Measurements from ENCODE around the gene AOPEP. TPM values are rescaled to one million over a fixed set of nuclear protein-coding genes. Genes with fewer than 3 reads are reported as not detected.

AOPEP gene
- total and polyA plus RNA-seq, 2 of the 13 experiments (the other 11 are each of a cell fraction or from before 2014, with no cell fraction given): 22.2 to 41.6 TPM

DNA sequence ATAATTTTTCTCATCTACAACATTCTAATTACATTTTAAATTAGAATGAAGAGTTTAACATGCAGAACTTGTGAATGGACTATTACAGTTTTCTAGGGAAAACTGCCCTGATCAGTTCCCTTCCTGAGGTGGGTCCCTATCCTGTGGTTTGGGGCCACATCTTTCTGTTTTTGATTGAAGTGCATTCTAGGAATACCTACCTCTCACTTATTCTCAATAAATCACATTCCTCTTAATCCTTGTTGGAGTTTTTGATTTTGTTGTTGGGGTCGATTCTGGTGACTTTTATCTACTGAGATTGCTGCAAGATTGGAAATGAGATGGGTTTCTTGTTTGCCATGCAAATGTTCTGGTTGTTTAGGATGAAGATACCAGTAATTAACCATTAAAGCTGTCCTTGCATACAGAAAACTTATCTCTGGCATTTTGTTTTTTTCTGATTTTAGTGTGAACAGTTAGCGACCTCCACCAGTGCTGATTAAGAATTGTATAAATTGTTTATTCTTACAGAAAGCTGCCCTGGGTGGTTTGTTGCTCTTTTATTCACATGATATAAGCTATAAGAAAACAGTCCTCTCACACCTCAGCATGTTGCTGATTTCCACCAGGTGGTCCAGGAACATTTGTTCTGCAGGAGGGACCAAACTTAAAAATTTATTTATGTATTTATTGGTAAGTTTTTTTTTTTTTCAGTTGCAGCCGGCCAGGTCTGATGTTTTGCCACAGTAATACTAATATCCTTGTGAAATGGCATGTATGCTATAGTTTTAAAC lies 321.1 kb downstream of the AOPEP start:
- CTCF ChIA-PET (ENCODE audit: low intra/inter-chr PET ratio, low total read pairs): no interaction called here
- no peaks in the 10 kb centered on the region for H3K9me3 ChIP-seq (ENCODE audit: low read length)
- H3K27ac ChIP-seq (ENCODE audit: extremely low read length, insufficient read depth, low read length): peak overlapping the region; percentile 88
- POLR2A ChIA-PET: interaction anchor here (1.0 to 2.0 kb wide), 4 partner anchors 16 to 58 kb away, joined by 3 to 16 read pairs (median 8); no protein-coding TSS in a partner anchor
- peaks cover 8 to 21% of the 10 kb centered on the region in 2 experiments; a peak in 4 of 5 replicates for H3K36me3 ChIP-seq (replicated peaks in 1 of 2; ENCODE audit: control insufficient read depth in 1 of 2, insufficient read depth in 2 of 2, low read length in 2 of 2)
- 69% methylated on average over 3 of the region's 3 CpGs for WGBS (ENCODE audit: low lambda C conversion rate)
- H3K9ac ChIP-seq (ENCODE audit: insufficient read depth, low read depth, low read length): no peak overlapping the region
- H3K27me3 ChIP-seq (ENCODE audit: control insufficient read depth in 1 of 2, insufficient read depth in 2 of 2, low read length in 2 of 2): no peaks in the 10 kb centered on the region
- H3K4me2 ChIP-seq (ENCODE audit: low read depth, low read length): peak overlapping the region; percentile 93; the same call in 1 of the 2 replicates
- intact Hi-C loops (cut with micrococcal nuclease; ENCODE audit: unreplicated experiment) (loop anchor here (2.0 to 5.0 kb wide), 2 partner anchors 15 to 35 kb away; no protein-coding TSS in a partner anchor), in situ Hi-C loops (cut with HindIII; ENCODE audit: extremely low pct_ligation_motif_present, low pct_unique_long_range_greater_than_20kb) (no loop called here)
- no peak for FAIRE-seq
- peak overlapping the region; percentile 60 to 77 (median 69); a peak in 4 of 6 replicates for H3K4me3 ChIP-seq (replicated peaks in 1 of 3; ENCODE audit: insufficient read depth in 1 of 3, low read depth in 2 of 3, low read length in 3 of 3)
- no peak for TF ChIP-seq ZMYM2 (CRISPR knock-in tag; IDR thresholded peaks at IDR 0.05)
- TF ChIP-seq BCL6 (CRISPR knock-in tag; IDR thresholded peaks at IDR 0.05): peak; percentile 86
- peak; percentile 10; the same call in 2 of the 3 replicates for ATAC-seq
- no TSS peak for BruUV-seq (replicated peaks)
- peaks cover 57% of the 10 kb centered on the region for H4K20me1 ChIP-seq (ENCODE audit: insufficient read depth, low read length)
- no peak overlapping the region for H2AFZ ChIP-seq (ENCODE audit: low read length)
- peaks cover 70% of the 10 kb centered on the region for H3K4me1 ChIP-seq (ENCODE audit: insufficient read depth, low read length)
- no peak for DNase-seq (ENCODE audit: low spot score)
- H3K79me2 ChIP-seq (ENCODE audit: insufficient read depth, low read length): peaks cover 77% of the 10 kb centered on the region

GRCh38 chr9:95048225-95049087 lies 322.0 kb downstream of the AOPEP start:
- H3K4me2 ChIP-seq (ENCODE audit: low read depth, low read length): peak overlapping the region; percentile 93
- H3K36me3 ChIP-seq (replicated peaks in 1 of 2; ENCODE audit: control insufficient read depth in 1 of 2, insufficient read depth in 2 of 2, low read length in 2 of 2): peaks cover 8 to 19% of the 10 kb centered on the region in 2 experiments; a peak in 4 of 5 replicates
- no peaks in the 10 kb centered on the region for H3K9me3 ChIP-seq (ENCODE audit: low read length)
- in situ Hi-C loops (cut with HindIII; ENCODE audit: extremely low pct_ligation_motif_present, low pct_unique_long_range_greater_than_20kb) (no loop called here), intact Hi-C loops (cut with micrococcal nuclease; ENCODE audit: unreplicated experiment) (loop anchor here (2.0 to 5.0 kb wide), 2 partner anchors 16 to 36 kb away; no protein-coding TSS in a partner anchor)
- no peaks in the 10 kb centered on the region for H3K27me3 ChIP-seq (ENCODE audit: control insufficient read depth in 1 of 2, insufficient read depth in 2 of 2, low read length in 2 of 2)
- POLR2A ChIA-PET: interaction anchor here (0.9 to 2.0 kb wide), 7 partner anchors 16 to 59 kb away, joined by 3 to 16 read pairs (median 4); no protein-coding TSS in a partner anchor
- peaks cover 77% of the 10 kb centered on the region for H3K79me2 ChIP-seq (ENCODE audit: insufficient read depth, low read length)
- H4K20me1 ChIP-seq (ENCODE audit: insufficient read depth, low read length): peaks cover 62% of the 10 kb centered on the region
- under 1% methylated on average over 19 of the region's 58 CpGs for WGBS (ENCODE audit: low lambda C conversion rate)
- no peak for FAIRE-seq
- no TSS peak for BruUV-seq (replicated peaks)
- peak overlapping the region; percentile 79 for H3K9ac ChIP-seq (ENCODE audit: insufficient read depth, low read depth, low read length)
- H2AFZ ChIP-seq (ENCODE audit: low read length): no peak overlapping the region
- peak overlapping the region; percentile 60 to 77 (median 69) for H3K4me3 ChIP-seq (replicated peaks in 1 of 3; ENCODE audit: insufficient read depth in 1 of 3, low read depth in 2 of 3, low read length in 3 of 3)
- CTCF ChIA-PET (ENCODE audit: low intra/inter-chr PET ratio, low total read pairs): no interaction called here
- ATAC-seq: peak; percentile 91
- peaks cover 70% of the 10 kb centered on the region for H3K4me1 ChIP-seq (ENCODE audit: insufficient read depth, low read length)
- peak overlapping the region; percentile 88 for H3K27ac ChIP-seq (ENCODE audit: extremely low read length, insufficient read depth, low read length)
- DNase-seq (ENCODE audit: low spot score): peak; percentile 72
- TF ChIP-seq, protein P1, sequence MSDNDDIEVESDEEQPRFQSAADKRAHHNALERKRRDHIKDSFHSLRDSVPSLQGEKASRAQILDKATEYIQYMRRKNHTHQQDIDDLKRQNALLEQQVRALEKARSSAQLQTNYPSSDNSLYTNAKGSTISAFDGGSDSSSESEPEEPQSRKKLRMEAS (IDR thresholded peaks at IDR 0.05): peak; percentile 36; the same call in 1 of the 2 replicates
- no peak for TF ChIP-seq ZNF124 (CRISPR knock-in tag; IDR thresholded peaks at IDR 0.05)
- peak; percentile 13; the same call in 1 of the 2 replicates for TF ChIP-seq ATF2 (CRISPR knock-in tag; IDR thresholded peaks at IDR 0.05)
- 0 out of 2 replicates have a peak, but pooled peaks have one; percentile 20 for TF ChIP-seq ZNF292 (CRISPR knock-in tag; IDR thresholded peaks at IDR 0.05; ENCODE audit: borderline replicate concordance, low read depth)
- TF ChIP-seq ZNF607 (CRISPR knock-in tag; IDR thresholded peaks at IDR 0.05; ENCODE audit: borderline replicate concordance): 0 out of 2 replicates have a peak, but pooled peaks have one; percentile 41
- TF ChIP-seq MIER3 (CRISPR knock-in tag; IDR thresholded peaks at IDR 0.05; ENCODE audit: borderline replicate concordance): no peak
- TF ChIP-seq ZNF326 (CRISPR knock-in tag; IDR thresholded peaks at IDR 0.05; ENCODE audit: borderline replicate concordance): no peak
- TF ChIP-seq E2F2 (CRISPR knock-in tag; IDR thresholded peaks at IDR 0.05; ENCODE audit: borderline replicate concordance): no peak
- TF ChIP-seq ZMYM4 (CRISPR knock-in tag; IDR thresholded peaks at IDR 0.05): peak; percentile 48; the same call in 1 of the 2 replicates
- no peak for TF ChIP-seq MAFK (conservative IDR thresholded peaks at IDR 0.05 in 1 of 2, IDR thresholded peaks at IDR 0.05 in 1 of 2; ENCODE audit: low read length in 2 of 2)
